Activated CD8-positive, alpha-beta T cell treated with anti-CD3 and anti-CD28 coated beads, Interleukin-2, amount 10 ng/mL, durations not matched to agents 7 days and 5 days (primary cell): ENCODE results near the gene UBE2M. TPM values are rescaled to one million over a fixed set of nuclear protein-coding genes. Genes with fewer than 3 reads are reported as not detected.
"Not testable (repeated sequence)": the region's sequence is repeated elsewhere in the genome, so short reads cannot be mapped to it uniquely, and the experiment has no call there.

Source experiments
- ATAC-seq: fragments of 150-1000 bp; cut with Tn5 transposase; one replicate; pipeline ENCODE4 v1.10.0; 2021; ENCODE audit warnings: moderate library complexity
- CTCF ChIA-PET: fragments of 350-600 bp; sonication (Branson Sonifier 250); formaldehyde crosslinking; loops from one replicate; lab custom pipeline; 2021; ENCODE audit warnings: antibody characterized with exemption; lab: Charles Lee
- POLR2A ChIA-PET: fragments of 350-600 bp; sonication (Branson Sonifier 250); formaldehyde crosslinking; loops from one replicate; lab custom pipeline; 2021; ENCODE audit warnings: antibody characterized with exemption; lab: Charles Lee
- DNase-seq: peaks from one replicate; pipeline ENCODE4 v3.0.0-alpha.2; 2020
- H3K27ac Mint-ChIP-seq: one replicate; pipeline ENCODE4 v1.8.0; 2021; ENCODE audit warnings: mild to moderate bottlenecking, mixed read lengths
- H3K27me3 Mint-ChIP-seq: one replicate; pipeline ENCODE4 v1.8.0; 2021; ENCODE audit warnings: low read depth, mixed read lengths
- H3K36me3 Mint-ChIP-seq: one replicate; pipeline ENCODE4 v1.8.0; 2021; ENCODE audit warnings: low read depth, mixed read lengths
- H3K4me1 Mint-ChIP-seq: one replicate; pipeline ENCODE4 v1.8.0; 2021; ENCODE audit warnings: low read depth, mixed read lengths
- H3K4me3 Mint-ChIP-seq: one replicate; pipeline ENCODE4 v1.8.0; 2021; ENCODE audit warnings: mild to moderate bottlenecking, mixed read lengths
- H3K9me3 Mint-ChIP-seq: one replicate; pipeline ENCODE4 v1.8.0; 2022; ENCODE audit warnings: mixed read lengths; ENCODE audit not compliant: insufficient read depth
- microRNA-seq: library from miRNA; unstranded; fragments of <30 nt; microRNA quantifications from one replicate; pipeline ENCODE4 v1.2.0, GENCODE V29; 2022
- total RNA-seq, 2 experiments: library from RNA; stranded (reverse); gene quantifications; one replicate each; pipeline ENCODE4 v1.2.3, GENCODE V29; 2021

The UBE2M gene
- total RNA-seq, 2 experiments from 2014 or later: 80.7 to 94.1 TPM

GRCh38 chr19:58507602-58508223 is 50.7 kb downstream of the UBE2M start:
- POLR2A ChIA-PET: interaction anchor here (0.6 kb wide), 1 partner anchor 689 kb away, joined by 3 read pairs; no protein-coding TSS in a partner anchor
- H3K27ac Mint-ChIP-seq: not testable (repeated sequence)

More at GRCh38 chr19:58507602-58508223, 50.7 kb downstream of the UBE2M start:
- not testable (repeated sequence) for H3K27me3 Mint-ChIP-seq, ATAC-seq, H3K4me1 Mint-ChIP-seq, H3K4me3 Mint-ChIP-seq, DNase-seq, H3K36me3 Mint-ChIP-seq
- H3K9me3 Mint-ChIP-seq: peaks cover 13% of the 10 kb centered on the region
- CTCF ChIA-PET: interaction anchor here (0.9 kb wide), 1 partner anchor 12 kb away, joined by 3 read pairs; the partner anchor contains the start of gene ZBTB45

Small RNAs within 50 kb of the gene (microRNA-seq; reads per million reads assigned to microRNA genes)
- 2.9 reads per million for gene MIR6807

Other genes starting within 250 kb of the UBE2M start
- 1 to 10 TPM; 4.8 to 5.2 TPM for gene ZSCAN22, start 231.6 kb downstream of the UBE2M start, total RNA-seq
- 10 to 100 TPM; 14.9 to 17.5 TPM for gene A1BG, start 205.1 kb downstream of the UBE2M start, total RNA-seq
- 1 to 10 TPM; 1.5 to 1.7 TPM for gene ZNF497, start 195.9 kb downstream of the UBE2M start, total RNA-seq
- 1 to 10 TPM; 1.3 to 1.5 TPM for gene ZNF837, start 177.6 kb downstream of the UBE2M start, total RNA-seq
- gene RPS5, start 171.3 kb downstream of the UBE2M start, total RNA-seq: 1,000 to 10,000 TPM; 1,111 to 1,173 TPM
- gene RNF225, start 163.0 kb downstream of the UBE2M start, total RNA-seq: under 1 TPM; 0.84 to 0.99 TPM
- 10 to 100 TPM in 1 of 2 experiments, 1 to 10 TPM in 1; 9.4 to 11.5 TPM for gene ZNF584, start 150.0 kb downstream of the UBE2M start, total RNA-seq
- 1 to 10 TPM; 5.1 to 6.0 TPM for gene ZNF132, start 118.5 kb downstream of the UBE2M start, total RNA-seq
- gene ZNF324B, start 107.0 kb downstream of the UBE2M start, total RNA-seq: 10 to 100 TPM; 10.6 to 12.5 TPM
- 10 to 100 TPM; 13.8 to 15.8 TPM for gene ZNF324, start 91.5 kb downstream of the UBE2M start, total RNA-seq
- 1 to 10 TPM; 6.9 to 7.8 TPM for gene ZNF446, start 82.3 kb downstream of the UBE2M start, total RNA-seq
- gene SLC27A5, start 46.6 kb downstream of the UBE2M start, total RNA-seq: 10 to 100 TPM; 12.2 to 14.4 TPM
- gene ZBTB45, start 38.8 kb downstream of the UBE2M start, total RNA-seq: 10 to 100 TPM; 13.9 to 16.7 TPM
- gene TRIM28, start 14.5 kb downstream of the UBE2M start, total RNA-seq: 100 to 1,000 TPM; 476 to 528 TPM
- gene CHMP2A, start 3.5 kb downstream of the UBE2M start, total RNA-seq: 100 to 1,000 TPM; 108 to 114 TPM
- 10 to 100 TPM; 20.0 to 20.6 TPM for gene MZF1, start 14.7 kb upstream of the UBE2M start, total RNA-seq